HG02885 (cell line): ENCODE measurements around the gene CST5.
"Not testable (repeated sequence)": the region's sequence is repeated elsewhere in the genome, so short reads cannot be mapped to it uniquely, and the experiment has no call there.

ENCODE experiments used
- ATAC-seq: cut with Tn5 transposase; IDR thresholded peaks from one replicate; pipeline ENCODE4 v1.9.1; 2021; ENCODE audit warnings: mild to moderate bottlenecking; ENCODE audit not compliant: unreplicated experiment, poor library complexity

Gene CST5

GRCh38 chr20:23879328-23879798, at the start of gene CST5:
Gene CST5, minus strand, starts transcription at chr20:23879748. Its CDS starts 72 bp downstream, at chr20:23879676.
- no peak for ATAC-seq

GRCh38 chr20:23928788-23929187, 49.2 kb upstream of the CST5 start:
- no peak for ATAC-seq

- ATAC-seq, result no peak
Measured at GRCh38 chr20:23928353-23928752, 48.8 kb upstream of the CST5 start.

- no peak for ATAC-seq
Measured at GRCh38 chr20:23926944-23927872, 47.7 kb upstream of the CST5 start.

GRCh38 chr20:23926526-23926880, 47.0 kb upstream of the CST5 start:
- no peak for ATAC-seq

GRCh38 chr20:23925789-23926525, 46.4 kb upstream of the CST5 start:
- ATAC-seq, result no peak

- no peak for ATAC-seq
Measured at GRCh38 chr20:23924751-23925150, 45.2 kb upstream of the CST5 start.

GRCh38 chr20:23923891-23924435, 44.4 kb upstream of the CST5 start:
- ATAC-seq, result no peak

- ATAC-seq, result no peak
Measured at GRCh38 chr20:23923311-23923710, 43.8 kb upstream of the CST5 start.

GRCh38 chr20:23920408-23921325, 41.1 kb upstream of the CST5 start:
- ATAC-seq, result no peak

- no peak for ATAC-seq
Measured at GRCh38 chr20:23918896-23919295, 39.3 kb upstream of the CST5 start.

- no peak for ATAC-seq
Measured at GRCh38 chr20:23918101-23918862, 38.7 kb upstream of the CST5 start.

GRCh38 chr20:23917024-23917725, 37.6 kb upstream of the CST5 start:
- no peak for ATAC-seq

GRCh38 chr20:23915844-23916243, 36.3 kb upstream of the CST5 start:
- ATAC-seq, result no peak

GRCh38 chr20:23914469-23914868, 34.9 kb upstream of the CST5 start:
- not testable (repeated sequence) for ATAC-seq

- ATAC-seq, result no peak
Measured at GRCh38 chr20:23910210-23910609, 30.7 kb upstream of the CST5 start.

GRCh38 chr20:23909390-23909789, 29.8 kb upstream of the CST5 start:
- ATAC-seq, result no peak

GRCh38 chr20:23907579-23907978, 28.0 kb upstream of the CST5 start:
- ATAC-seq, result no peak

GRCh38 chr20:23902396-23902795, 22.8 kb upstream of the CST5 start:
- not testable (repeated sequence) for ATAC-seq
